Measurements from ENCODE around the gene PPHLN1. TPM values are rescaled to one million over a fixed set of nuclear protein-coding genes. Genes with fewer than 3 reads are reported as not detected.

The PPHLN1 gene
- total RNA-seq, 6 experiments from 2014 or later, result 15.8 to 33.0 (median 21.5) TPM

GRCh38 chr12:42281844-42282243 lies 44.1 kb upstream of the PPHLN1 start:
- H3K36me3 ChIP-seq, result no peaks in the 10 kb centered on the region
- H3K27me3 ChIP-seq, result no peaks in the 10 kb centered on the region
- no peak overlapping the region for H3K4me3 ChIP-seq
- intact Hi-C loops (cut with DNase I), result no loop called here
- no peak for DNase-seq
- no peak for TF ChIP-seq POLR2A (IDR thresholded peaks at IDR 0.05)
- no peak for TF ChIP-seq CTCF (IDR thresholded peaks at IDR 0.05)
- peak overlapping the region in 2 of 3 donors; percentile 28 to 32 for H3K27ac ChIP-seq
- WGBS (ENCODE audit: insufficient coverage, low coverage, low lambda C conversion rate, missing lambda C conversion rate), result 0% methylated on average over 1 of the region's 3 CpGs
- ATAC-seq, result peak in 1 of 4 donors; percentile 9
- peaks cover 0 to 13% (median 0%) of the 10 kb centered on the region in 4 donors for H3K4me1 ChIP-seq
- H3K9me3 ChIP-seq, result no peaks in the 10 kb centered on the region

GRCh38 chr12:42282294-42282693 lies 43.7 kb upstream of the PPHLN1 start:
- 36% methylated on average over 2 of the region's 2 CpGs for WGBS (ENCODE audit: insufficient coverage, low coverage, low lambda C conversion rate, missing lambda C conversion rate)
- no peak overlapping the region for H3K4me3 ChIP-seq
- no peaks in the 10 kb centered on the region for H3K9me3 ChIP-seq
- TF ChIP-seq POLR2A (IDR thresholded peaks at IDR 0.05), result no peak
- TF ChIP-seq CTCF (IDR thresholded peaks at IDR 0.05), result no peak
- peaks cover 0 to 13% (median 0%) of the 10 kb centered on the region in 4 donors for H3K4me1 ChIP-seq
- ATAC-seq (peak; percentile 92 to 95 (median 93)), DNase-seq (no peak)
- H3K36me3 ChIP-seq, result no peaks in the 10 kb centered on the region
- intact Hi-C loops (cut with DNase I), result no loop called here
- H3K27me3 ChIP-seq, result no peaks in the 10 kb centered on the region
- H3K27ac ChIP-seq, result peak overlapping the region in 2 of 3 donors; percentile 28 to 32

GRCh38 chr12:42283739-42284138 lies 42.2 kb upstream of the PPHLN1 start:
- DNase-seq (no peak), ATAC-seq (no peak)
- H3K27me3 ChIP-seq, result no peaks in the 10 kb centered on the region
- intact Hi-C loops (cut with DNase I), result no loop called here
- TF ChIP-seq POLR2A (IDR thresholded peaks at IDR 0.05) (no peak), CTCF (IDR thresholded peaks at IDR 0.05) (no peak)
- no peak overlapping the region for H3K4me3 ChIP-seq
- no peaks in the 10 kb centered on the region for H3K9me3 ChIP-seq
- peaks cover 0 to 13% (median 0%) of the 10 kb centered on the region in 4 donors for H3K4me1 ChIP-seq
- H3K27ac ChIP-seq, result no peak overlapping the region
- no peaks in the 10 kb centered on the region for H3K36me3 ChIP-seq

- no peak for DNase-seq
- TF ChIP-seq POLR2A (IDR thresholded peaks at IDR 0.05) (no peak), CTCF (IDR thresholded peaks at IDR 0.05) (no peak)
- no peak overlapping the region for H3K4me3 ChIP-seq
- H3K4me1 ChIP-seq, result peaks cover 0 to 13% (median 0%) of the 10 kb centered on the region in 4 donors
- no peaks in the 10 kb centered on the region for H3K27me3 ChIP-seq
- ATAC-seq, result no peak
- 75% methylated on average over 1 of the region's 1 CpG for WGBS (ENCODE audit: insufficient coverage, low coverage, low lambda C conversion rate, missing lambda C conversion rate)
- H3K27ac ChIP-seq, result no peak overlapping the region
- no peaks in the 10 kb centered on the region for H3K36me3 ChIP-seq
- no peaks in the 10 kb centered on the region for H3K9me3 ChIP-seq
- intact Hi-C loops (cut with DNase I), result no loop called here
Observed at GRCh38 chr12:42284157-42284556, 41.8 kb upstream of the PPHLN1 start.

GRCh38 chr12:42284876-42285275 lies 41.1 kb upstream of the PPHLN1 start:
- intact Hi-C loops (cut with DNase I), result no loop called here
- ATAC-seq (no peak), DNase-seq (no peak)
- TF ChIP-seq CTCF (IDR thresholded peaks at IDR 0.05) (no peak), POLR2A (IDR thresholded peaks at IDR 0.05) (no peak)
- Histone ChIP-seq H3K27me3 (no peaks in the 10 kb centered on the region), H3K27ac (no peak overlapping the region), H3K9me3 (no peaks in the 10 kb centered on the region), H3K4me1 (peaks cover 0 to 13% (median 0%) of the 10 kb centered on the region in 4 donors), H3K4me3 (no peak overlapping the region), H3K36me3 (no peaks in the 10 kb centered on the region)
- WGBS (ENCODE audit: insufficient coverage, low coverage, low lambda C conversion rate, missing lambda C conversion rate), result 80% methylated on average over 2 of the region's 2 CpGs
